Omental fat pad (tissue), 4 donors: ENCODE measurements around the gene CPNE6. TPM values are rescaled to one million over a fixed set of nuclear protein-coding genes. Genes with fewer than 3 reads are reported as not detected.
"Not testable (repeated sequence)": the region's sequence is repeated elsewhere in the genome, so short reads cannot be mapped to it uniquely, and the experiment has no call there.

Source experiments
- ATAC-seq: fragments of 150-250 bp; one replicate; pipeline ENCODE4 v1.9.1; 2016; ENCODE audit warnings: mild to moderate bottlenecking, moderate library complexity; ENCODE audit not compliant: low FRiP score
- DNase-seq: peaks from one replicate; pipeline ENCODE4 v3.0.0-alpha.2; 2019; ENCODE audit warnings: low spot score
- CTCF ChIP-seq, 3 donors: fragments of 450-650 bp; IDR thresholded peaks; one replicate each; pipeline ENCODE4 v1.5.1; 2016 to 2017; ENCODE audit warnings: antibody characterized with exemption in 3 of 3, mild to moderate bottlenecking in 3 of 3, moderate library complexity in 2 of 3
- total RNA-seq, 4 donors: library from RNA; depleted of rRNA; stranded (reverse); fragments of >200 nt; gene quantifications; one replicate each; pipeline ENCODE4 v1.1.0, GENCODE V29; 2016

The CPNE6 gene
- total RNA-seq, 4 donors from 2014 or later: not detected

GRCh38 chr14:24103451-24103850, 32.1 kb downstream of the CPNE6 start:
- DNase-seq: no peak
- no peak for ATAC-seq
- no peak for TF ChIP-seq CTCF (IDR thresholded peaks at IDR 0.05)

GRCh38 chr14:24105609-24106239, 34.4 kb downstream of the CPNE6 start:
- not testable (repeated sequence) for DNase-seq

GRCh38 chr14:24106672-24107271, 35.4 kb downstream of the CPNE6 start:
- no peak for DNase-seq
- TF ChIP-seq CTCF (IDR thresholded peaks at IDR 0.05): no peak
- ATAC-seq: no peak

More at GRCh38 chr14:24105609-24106239, 34.4 kb downstream of the CPNE6 start:
- not testable (repeated sequence) for ATAC-seq

- ATAC-seq (peak; percentile 11), DNase-seq (no peak)
- no peak for TF ChIP-seq CTCF (IDR thresholded peaks at IDR 0.05)
Observed at GRCh38 chr14:24108336-24108874, 37.0 kb downstream of the CPNE6 start.

DNA sequence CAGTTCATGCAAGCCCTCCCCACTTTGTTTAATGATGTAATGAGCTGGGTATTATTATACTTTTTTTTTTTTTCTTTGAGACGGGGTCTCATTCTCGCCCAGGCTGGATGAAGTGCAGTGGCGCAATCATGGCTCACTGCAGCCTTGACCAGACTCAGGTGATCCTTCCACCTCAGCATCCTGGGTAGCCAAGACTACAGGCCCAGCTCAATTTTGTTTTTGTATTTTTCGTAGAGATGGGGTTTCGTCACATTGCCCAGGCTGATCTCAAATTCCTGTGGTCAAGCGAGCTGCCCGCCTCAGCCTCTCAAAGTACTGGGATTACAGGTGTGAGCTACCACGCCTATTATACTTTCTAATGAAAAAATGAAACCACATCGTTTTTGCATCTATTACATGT, 38.7 kb downstream of the CPNE6 start:
- DNase-seq (no peak), ATAC-seq (no peak)
- no peak for TF ChIP-seq CTCF (IDR thresholded peaks at IDR 0.05)

DNA sequence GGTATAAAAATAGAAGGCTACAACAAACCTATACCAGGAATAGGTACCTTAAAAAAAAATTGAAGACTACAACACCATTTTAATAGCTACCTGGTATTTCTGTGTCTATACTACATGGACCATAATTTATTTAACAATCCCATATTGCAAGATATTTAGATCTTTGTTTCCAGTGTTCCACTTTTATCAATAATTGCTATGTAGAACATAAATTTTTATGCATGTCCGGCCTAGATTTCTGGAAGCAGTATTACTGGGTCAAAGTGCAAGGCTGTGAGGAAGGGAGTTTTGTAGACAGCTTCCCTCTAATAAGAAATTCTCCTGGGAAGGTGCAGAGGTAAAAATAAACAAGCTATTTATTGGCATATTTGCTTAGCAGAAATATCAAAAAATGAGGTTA, 39.2 kb downstream of the CPNE6 start:
- no peak for DNase-seq
- TF ChIP-seq CTCF (IDR thresholded peaks at IDR 0.05): no peak

DNA sequence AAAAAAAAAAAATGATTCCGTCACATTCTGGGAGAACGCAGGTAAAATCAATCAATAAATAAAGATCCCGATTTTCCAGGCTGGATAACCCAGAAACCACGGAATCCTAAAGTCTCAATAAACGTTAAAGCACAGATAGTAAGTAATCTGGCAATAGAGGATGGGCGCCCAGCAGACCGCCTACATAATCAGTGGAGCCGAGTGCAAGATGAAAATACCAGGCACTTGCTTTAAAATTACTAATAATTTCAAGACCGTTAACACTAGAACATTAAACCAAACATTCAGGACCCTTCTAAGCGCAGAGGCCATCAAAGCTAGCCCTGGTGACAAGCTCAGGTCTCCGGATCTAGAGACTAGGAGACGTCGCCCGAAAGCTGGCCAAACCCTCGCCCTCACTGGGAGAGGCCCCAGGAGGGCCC, 42.0 kb downstream of the CPNE6 start:
- TF ChIP-seq CTCF (IDR thresholded peaks at IDR 0.05): no peak
- no peak for DNase-seq
- ATAC-seq: no peak

More for the DNA sequence above, 39.2 kb downstream of the CPNE6 start:
- ATAC-seq: no peak
